ENCODE results near the gene AJUBA.
"Not testable (repeated sequence)": the region's sequence is repeated elsewhere in the genome, so short reads cannot be mapped to it uniquely, and the experiment has no call there.

The AJUBA gene

DNA sequence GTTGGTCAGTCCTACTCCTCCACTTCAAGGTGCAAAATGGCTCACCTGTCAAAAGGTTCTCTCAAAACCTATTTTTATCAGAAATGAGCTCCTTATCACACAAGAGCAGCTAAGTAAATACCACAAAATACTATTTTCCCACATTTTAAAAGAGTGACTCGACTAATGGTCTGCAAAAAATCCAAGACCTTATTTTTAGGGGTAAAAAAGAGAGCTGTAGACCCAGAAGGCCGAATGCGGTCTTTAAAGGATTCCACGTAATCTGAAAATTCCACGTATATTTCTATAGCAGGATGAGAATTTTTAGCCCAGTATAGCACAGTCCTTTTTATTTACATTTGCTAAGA lies 23.8 kb upstream of the AJUBA start:
- DNase-seq (ENCODE audit: low spot score), result no peak

DNA sequence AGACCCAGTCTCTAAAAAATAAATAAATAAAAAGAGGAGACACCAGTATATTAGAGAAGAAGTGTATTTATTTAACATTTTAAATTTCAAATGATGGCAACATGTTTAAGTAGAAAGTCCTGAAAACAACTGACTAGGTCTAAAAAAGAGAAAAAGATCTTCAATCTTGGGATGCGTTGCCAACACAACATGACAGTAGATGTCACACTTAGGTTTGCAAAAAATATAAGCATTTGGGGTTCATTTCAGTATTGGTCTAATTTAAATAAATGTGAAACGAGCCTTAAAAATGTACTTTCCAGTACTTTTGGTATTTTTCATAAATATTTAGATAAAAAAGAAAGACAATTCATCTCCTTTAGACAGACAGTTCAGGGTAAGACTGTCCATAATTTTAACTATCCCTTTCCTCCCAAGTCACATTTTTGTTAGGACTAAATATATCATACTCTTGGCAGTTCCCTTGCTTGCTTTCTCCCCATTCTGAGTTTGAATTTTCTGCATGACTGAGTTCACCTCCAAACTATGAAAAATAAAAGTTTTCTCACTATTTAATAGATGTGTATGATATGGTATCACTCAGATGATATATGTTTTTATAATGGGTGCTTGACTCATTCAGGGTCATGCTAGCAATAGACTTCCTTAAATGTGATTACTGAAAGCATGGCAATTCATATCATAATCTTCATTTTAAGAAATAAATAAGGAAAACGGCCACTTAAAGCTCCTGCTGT lies 23.3 kb upstream of the AJUBA start:
- DNase-seq (ENCODE audit: low spot score), result no peak

DNA sequence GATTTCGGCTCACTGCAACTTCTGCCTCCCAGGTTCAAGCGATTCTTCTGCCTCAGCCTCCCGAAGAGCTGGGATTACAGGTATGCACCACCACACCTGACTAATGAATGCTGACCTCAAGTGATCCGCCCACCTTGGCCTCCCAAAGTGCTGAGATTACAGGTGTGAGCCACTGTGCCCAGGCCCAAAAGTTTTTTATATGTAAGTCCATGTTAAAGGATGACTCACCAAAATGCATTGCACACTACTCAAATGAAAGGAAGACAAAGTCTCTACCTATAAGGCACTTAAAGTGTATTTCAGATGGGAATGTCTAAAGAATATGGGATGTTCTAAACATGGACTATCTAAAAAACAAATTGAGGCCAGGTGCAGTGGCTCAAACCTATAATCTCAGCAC lies 21.9 kb upstream of the AJUBA start:
- not testable (repeated sequence) for DNase-seq (ENCODE audit: low spot score)

DNA sequence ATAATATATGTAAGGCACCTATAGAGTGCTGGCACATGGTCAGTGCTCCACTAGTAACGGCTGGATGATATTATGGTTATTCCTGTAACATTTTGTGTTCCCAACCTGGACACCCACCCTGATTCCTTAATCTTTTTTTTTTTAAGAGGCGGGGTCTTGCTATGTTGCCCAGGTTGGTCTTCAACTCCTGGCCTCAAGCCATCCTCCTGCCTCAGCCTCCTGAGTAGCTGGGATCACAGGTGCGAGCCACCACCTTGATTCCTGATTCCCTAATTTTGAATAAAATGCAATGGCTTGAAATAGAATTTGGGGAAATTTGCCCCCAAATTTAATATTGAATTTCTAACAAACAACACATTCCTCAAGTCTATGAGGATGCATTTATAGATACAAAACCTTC lies 20.2 kb upstream of the AJUBA start:
- DNase-seq (ENCODE audit: low spot score), result no peak

DNA sequence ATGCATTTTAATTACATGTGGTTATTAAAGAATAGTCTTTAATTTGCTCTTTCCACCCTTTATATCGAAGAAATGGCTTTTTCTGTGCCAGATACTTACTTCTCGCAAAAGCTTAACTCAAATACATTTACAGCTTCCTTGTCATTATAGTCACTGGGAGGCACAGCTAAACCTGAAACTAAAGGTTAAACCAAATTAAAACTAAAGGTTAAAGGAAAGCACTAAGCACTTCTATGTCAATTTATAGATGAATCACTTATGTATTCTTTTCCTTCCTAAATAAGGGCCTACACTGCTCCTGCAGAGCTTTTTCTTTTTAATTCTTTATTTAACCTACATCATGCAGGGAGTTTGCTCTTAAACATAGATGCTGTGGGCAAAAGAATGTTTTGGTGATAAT lies 18.5 kb upstream of the AJUBA start:
- no peak for DNase-seq (ENCODE audit: low spot score)

DNA sequence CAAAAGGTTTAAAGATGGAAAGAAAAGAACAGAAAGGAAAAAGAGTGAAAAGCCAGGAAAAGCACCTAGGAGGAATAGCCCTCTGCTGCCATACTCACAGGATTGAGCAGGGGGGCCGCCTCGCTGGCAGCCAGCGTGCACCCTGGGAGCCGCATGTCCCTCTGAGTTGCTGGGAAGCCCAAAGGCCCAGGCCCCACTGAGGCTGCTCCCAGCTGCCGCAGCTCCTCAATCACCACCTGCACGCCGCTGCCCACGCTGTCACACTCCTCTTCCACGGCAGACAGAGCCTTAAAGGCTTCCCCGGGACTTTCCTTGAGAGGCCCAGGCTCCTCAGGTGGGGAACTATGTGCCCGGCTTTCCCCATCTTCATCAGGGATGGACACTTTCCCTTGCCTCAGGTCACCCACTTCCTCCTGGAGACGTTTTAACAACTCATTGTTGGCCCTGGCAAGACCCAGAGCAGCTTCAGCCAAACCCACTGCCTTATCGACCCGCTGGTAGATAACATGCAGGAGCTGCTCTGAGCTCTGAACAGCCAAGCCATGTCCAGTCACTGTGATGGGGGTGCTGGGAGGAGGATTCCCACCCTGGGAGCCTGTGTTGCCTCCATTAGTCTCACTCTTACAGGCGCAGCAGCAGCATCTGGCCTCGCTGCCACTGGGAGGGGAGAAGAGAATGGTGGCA lies 16.1 kb upstream of the AJUBA start:
- DNase-seq (ENCODE audit: low spot score), result no peak

DNA sequence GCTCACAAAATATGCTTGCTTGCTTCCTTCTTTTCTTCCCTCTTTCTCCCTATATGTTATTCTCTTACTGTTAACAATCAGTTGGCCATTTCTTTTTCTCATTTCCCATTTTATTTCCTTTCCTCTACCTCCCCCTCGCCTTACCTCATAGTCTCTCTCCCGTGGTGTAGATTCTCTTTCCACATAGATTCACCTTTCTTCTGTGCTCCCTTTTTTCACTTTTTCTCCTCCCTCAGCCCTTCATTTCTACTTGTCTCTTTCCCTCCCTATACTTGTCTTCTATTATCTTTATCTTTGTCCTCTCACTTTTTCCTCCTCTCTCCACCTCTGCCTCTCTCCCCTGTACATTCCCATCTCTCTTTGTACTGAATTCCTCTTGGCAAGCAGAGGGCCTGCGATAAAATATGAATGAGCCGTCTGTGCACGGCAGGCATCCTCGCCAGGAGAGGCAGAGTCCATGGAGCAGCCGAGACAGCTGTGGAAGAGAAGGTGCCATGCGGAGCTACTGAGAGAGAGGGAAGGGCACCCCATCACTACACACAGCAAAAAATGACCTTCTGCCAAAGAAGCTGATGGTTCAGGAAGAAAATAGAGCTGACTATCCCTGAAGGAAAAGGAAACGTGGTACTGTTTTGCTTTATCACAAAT lies 15.4 kb upstream of the AJUBA start:
- no peak for DNase-seq (ENCODE audit: low spot score)

DNA sequence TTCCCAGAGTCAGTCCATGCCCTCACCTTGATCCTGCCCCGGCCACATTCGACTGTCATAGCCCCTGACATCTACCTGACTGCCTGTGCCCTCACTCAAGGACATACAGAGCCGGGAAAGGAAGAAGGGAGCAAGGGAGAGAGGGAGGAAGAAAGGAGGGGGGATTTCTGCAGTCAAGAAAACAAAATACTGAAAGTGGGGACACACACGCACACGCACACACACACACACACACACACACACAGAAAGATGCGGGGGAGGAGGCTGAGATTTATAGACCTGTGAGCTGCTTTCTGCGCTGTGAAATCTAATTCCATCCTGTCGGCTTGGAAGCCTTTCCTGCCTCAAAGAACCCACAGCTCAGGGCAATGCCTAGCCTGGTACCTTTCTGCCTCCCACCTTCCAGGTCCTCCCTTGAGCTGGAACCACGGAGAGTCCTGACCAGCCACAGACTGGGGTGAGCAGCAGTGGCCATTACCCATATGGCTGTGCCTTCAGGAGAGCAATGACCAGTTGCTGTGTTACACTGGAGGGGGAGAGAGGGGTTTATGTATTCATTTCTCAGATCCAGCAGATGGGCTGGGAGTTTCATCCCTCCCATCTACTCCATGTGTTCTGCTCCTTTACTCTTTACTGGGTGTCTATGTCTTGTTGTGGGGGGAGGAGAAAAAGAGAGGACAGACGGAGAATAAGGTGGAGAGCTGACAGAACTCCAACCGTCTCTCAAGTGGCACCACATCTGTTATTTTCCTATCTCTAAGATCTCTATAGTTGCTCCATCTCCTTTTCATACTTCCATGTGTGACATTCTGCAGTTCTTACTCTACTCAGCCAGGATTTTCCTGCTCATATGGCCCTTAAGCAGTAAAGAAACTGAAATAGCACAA lies 14.7 kb upstream of the AJUBA start:
- no peak for DNase-seq (ENCODE audit: low spot score)

DNA sequence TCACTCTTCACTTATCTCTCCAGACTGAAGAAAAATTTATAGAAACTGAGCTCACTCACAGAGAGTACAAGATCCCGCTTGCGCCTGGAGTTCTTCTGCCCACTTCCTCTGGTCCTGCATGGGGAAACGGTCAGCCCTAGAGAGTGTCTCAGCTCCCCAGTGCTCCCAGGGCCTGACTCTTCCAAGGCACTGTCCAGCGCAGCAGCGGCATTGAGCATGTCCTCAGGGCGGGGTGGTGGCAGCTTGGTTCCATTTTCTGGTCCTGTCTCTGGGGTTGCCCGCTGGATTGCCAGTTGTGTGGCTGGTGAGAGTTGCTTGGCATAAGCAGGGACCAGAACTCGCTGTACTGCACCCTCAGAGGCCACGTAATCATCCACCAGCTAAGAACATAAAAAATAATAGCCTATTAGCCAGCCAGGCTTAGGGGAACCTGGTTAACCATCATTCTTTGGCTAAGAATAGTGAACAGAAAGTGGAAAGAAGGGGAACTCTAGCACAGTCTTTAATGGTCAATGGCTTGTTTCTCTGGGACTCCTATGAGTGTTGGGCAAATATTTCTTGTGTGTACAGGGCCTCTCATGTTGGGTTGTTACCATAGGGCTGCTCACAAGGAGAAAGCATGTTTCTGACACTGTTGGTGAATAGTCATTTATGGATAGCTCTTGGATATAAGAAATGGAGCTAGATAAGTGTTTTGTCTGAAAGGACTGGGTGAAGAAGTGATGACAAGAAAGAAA lies 13.7 kb upstream of the AJUBA start:
- no peak for DNase-seq (ENCODE audit: low spot score)

DNA sequence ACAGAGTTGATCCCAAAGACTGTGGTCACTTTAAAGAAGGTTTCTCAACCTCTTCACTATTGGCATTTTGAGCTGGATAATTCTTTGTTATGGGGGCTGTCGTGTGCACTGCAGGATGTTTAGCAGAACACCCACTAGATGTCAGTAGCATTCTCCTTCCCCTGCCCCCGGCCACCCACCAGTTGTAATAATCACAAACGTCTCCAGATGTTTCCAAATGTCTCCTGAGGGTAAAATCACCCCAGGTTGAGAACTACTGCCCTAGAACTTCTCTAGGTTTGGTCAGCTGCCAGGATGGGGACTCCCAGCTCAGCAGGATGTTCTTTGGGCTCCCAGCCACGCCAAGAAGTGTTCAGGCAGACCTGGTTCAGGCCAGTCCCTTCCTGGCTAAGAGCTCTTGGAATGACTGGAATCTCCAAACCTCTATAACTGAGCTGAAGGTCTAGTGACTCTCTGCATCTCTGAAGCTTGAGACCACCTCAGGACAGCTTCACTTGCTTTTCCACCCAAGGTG lies 12.5 kb upstream of the AJUBA start:
- no peak for DNase-seq (ENCODE audit: low spot score)

DNA sequence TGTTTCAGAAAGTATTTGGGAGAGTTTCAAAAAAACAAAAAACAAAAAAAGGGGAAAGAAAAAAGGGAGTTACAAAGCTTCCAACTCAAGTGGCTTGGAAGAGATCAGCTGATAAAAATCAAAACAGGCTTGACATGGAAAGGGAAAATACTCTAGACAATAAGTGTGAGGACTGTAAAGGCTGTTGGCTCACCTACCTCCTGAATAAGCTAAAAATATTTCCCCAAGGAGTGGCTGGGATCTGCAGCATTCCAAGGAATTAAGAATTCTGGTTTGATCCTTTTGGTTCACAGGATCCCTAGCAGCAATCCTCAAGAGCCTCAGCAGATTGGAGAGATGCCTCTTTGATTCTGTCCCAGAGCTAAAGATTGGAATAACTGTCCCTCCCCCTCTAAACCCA lies 11.2 kb upstream of the AJUBA start:
- no peak for DNase-seq (ENCODE audit: low spot score)

DNA sequence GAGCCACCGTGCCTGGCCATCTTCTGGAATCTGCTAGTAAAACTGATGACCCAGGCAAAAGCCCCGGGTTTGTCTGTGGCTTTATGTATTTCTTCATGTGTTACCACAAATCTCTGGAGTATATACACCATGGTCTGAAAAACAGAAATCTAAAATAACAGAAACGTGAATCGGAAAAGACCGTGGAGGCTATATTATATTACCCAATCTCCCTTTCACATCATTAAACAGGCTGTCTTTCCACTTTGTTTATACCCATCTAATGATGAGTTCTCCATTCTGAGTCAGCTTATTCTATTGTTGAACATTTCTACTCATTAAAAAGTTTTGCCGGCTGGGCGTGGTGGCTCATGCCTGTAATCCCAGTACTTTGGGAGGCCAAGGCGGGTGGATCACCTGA lies 9.5 kb upstream of the AJUBA start:
- DNase-seq (ENCODE audit: low spot score), result no peak

DNA sequence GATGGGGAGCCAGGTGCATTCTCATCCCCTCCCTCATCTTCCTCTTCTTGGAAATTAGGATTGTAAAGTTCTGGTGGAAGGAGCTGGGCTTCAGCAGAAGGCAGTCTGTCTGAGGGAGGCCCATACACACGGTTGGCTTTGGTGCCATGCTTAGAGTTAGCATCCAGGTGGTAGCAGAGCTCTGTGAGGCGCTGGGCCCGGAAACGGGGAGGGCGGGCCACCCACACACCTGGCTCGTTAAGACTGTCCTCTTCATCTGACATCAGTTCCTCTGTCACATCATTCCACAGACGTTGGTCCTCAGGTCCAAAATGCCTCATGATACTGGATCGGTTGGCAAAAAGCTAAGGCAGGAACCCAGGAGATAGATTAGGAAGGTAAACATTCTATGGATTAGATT lies 4.9 kb upstream of the AJUBA start:
- no peak for DNase-seq (ENCODE audit: low spot score)

DNA sequence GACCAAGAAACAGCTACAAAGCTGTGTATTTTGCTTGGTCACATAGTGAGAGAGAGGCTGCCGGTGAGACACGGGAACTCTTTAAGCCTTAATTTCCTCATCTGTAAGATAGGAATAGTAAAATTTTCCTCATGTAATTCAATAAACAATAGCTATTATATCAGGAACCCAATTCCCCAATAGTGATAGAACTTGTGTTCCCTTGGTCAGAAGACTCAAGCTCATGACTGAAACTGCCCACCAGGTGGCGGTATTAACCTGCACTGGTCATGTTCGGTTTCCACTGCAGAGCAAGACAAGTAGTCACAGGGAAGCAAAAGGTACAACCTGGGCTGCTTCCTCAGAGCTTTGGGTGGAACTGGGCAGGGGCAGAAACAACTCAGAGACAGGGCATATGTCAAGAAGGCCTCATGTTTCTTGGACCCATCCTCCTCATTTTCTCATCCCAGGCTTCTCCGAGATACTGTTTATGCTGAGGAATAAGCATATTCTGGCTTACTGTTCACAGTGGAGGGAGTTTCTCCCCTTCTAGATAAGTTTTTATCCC lies 4.2 kb upstream of the AJUBA start:
- peak; percentile 91 for DNase-seq (ENCODE audit: low spot score)

DNA sequence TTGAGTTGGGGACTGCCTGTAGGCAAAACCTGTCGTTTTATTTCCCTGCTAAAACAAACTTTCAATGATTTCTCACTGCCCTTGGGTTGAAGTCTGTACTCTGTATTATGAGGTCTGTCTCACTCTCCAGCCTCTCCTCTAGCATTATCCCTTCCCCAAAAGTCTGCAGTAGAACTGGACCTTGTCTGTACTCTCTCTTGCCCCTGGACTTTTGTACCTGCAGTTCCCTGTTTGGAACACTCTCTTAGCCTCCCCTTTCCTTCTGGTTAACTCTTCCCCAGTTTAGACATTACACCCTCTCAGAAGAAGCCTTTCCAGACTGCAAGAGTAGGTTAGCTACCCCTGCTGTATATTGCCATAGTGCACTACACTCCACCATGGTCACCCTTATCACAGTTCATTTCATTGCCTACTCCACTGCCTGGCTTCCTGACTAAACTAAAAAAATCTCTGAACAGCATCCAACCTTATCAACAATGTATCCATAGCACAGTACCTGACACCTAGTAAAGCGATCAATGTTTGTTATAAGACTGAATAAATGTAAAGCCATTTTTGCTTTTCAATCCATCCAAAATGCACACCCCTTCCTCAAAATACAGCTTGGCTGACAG lies 3.6 kb upstream of the AJUBA start:
- DNase-seq (ENCODE audit: low spot score), result no peak

DNA sequence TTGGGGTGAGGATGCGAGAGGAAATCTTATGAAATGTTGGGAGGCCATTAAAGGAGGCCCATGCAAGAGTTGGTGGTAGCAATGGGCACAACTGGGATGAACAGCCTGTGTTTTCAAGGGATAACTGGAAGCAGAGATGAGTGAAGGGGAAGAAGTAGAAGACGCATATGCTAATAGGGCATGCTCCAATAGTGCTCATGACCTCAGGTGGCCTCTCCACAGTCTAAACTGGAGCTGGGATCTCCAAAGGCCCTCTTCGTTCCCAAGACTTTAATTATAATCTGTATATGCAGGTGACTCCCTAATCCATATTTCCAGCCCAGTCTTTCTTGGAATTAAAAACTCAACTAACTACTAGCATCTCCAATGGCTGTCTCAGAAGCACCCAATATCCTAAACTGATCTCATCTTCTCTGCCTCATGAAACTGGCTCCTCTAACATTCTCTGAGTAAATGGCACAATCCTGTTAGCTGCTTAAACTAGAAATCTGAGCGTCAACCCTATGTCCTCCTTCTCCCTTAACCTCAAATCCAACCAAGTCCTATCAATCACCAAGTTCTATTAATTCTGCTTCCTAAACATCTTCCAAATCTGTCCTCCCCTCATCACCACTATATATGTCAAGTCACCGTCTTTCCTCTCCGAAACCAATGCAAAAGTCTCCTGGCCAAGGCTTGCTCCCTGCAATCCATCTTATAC lies 2.8 kb upstream of the AJUBA start:
- DNase-seq (ENCODE audit: low spot score), result no peak

DNA sequence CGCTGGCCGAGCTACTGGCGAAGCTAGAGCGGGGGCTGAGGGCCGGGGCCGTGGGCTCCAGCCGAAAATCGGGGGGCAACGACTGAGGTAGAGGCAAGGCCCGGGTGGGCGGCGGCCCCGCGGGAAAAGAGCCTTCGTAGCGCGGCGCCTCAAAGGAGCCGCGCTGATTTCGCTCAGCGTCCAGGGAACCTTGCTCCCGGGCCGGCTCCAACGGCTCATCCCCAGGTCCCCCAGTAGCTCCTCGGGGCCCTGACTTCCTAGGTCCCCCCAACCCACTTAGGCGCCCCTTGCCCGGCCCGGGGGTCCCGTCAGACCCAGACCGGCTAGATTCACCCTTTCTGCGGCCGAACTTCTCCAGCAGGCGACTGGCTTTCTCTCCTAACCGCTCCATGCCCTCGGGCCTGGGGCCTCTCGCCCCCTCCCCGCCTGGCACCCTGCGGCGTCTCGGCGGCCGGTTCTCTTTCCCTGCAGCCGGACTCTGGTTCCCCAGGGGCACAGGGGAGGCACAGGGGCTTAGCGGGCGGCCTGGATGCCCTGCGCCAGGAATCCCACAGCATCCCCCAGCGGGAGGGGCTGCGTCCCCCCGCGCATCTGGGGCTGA lies 375 bp downstream of the AJUBA start:
- no peak for DNase-seq (ENCODE audit: low spot score)

DNA sequence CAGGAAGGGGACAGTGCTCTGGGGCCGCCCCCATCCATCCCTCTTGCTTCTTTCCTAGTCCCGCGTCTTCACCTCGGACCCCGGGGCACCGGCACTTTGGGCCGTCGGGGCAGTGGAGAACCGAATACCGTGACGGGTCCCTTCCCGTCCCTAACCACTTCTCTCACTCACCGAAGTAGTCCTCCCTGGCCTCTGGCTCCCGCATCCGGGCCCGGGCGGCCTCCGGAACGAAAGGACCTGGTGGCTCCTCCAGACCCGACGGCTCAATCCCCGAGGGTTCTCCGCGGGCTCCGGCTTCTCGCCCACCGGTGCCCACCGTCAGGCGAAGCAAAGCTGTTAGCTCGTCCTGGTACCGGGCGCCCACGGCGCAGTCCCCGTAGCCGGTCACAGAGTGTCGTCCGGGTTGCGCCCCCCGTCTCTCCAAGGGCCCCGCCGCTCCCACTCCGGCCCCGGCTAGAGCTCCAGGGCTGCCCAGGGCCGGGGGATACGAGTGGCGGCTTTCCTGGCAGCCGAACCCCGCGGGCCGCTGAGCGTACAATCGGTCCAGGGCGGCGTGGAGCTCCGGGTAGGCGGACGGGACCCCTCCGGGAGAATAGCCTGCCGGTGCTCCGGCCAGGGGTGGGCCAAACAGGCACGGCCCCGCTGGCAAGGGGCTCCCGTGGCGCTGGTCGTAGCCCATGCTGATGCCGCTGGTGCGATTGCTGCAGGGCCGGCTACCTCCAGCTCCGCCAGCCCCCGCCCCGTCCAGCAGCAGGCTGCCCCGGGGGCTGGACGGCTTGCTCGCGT lies 1.1 kb downstream of the AJUBA start:
- no peak for DNase-seq (ENCODE audit: low spot score)

DNA sequence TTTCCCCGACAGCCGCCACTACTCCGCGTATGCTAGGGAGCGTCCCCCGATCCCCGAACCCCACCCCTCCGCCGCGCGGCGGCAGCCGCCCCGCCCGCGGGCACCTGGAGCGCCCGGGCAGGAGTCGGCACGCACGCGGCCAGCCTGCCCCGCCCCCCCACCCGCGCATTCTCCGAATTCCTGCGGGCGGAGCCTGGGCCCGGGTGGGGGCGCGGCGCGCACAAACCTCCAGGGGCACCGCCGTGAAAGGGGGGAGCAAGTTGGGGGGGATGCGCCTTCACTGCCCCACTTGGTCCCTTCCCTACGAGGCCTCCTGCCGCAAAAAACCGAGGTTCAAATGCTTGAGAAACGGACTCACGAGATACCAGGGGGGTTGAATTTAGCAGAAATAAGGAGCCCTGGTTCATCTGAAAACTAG lies 1.7 kb downstream of the AJUBA start:
- no peak for DNase-seq (ENCODE audit: low spot score)

Measured in COLO829 (cell line).